Upper lobe of right lung (tissue), 1 donor: Measurements from ENCODE around the gene PHF21B. TPM values are rescaled to one million over a fixed set of nuclear protein-coding genes. Genes with fewer than 3 reads are reported as not detected.
A peak's percentile ranks its signal among the peaks of the same experiment; 100 is the strongest.

Source experiments
- ATAC-seq: fragments of 200-7000 bp; cut with Tn5 transposase; one replicate; pipeline ENCODE4 v1.9.1; 2020; ENCODE audit warnings: mild to moderate bottlenecking, moderate library complexity
- DNase-seq: peaks from one replicate; pipeline ENCODE4 v3.0.0-alpha.2; 2020
- H3K27ac ChIP-seq: fragments of 200-600 bp; one replicate; pipeline ENCODE4 v1.8.0; 2022
- H3K27me3 ChIP-seq: fragments of 200-600 bp; one replicate; pipeline ENCODE4 v1.8.0; 2022; ENCODE audit warnings: mild to moderate bottlenecking
- H3K36me3 ChIP-seq: fragments of 200-600 bp; one replicate; pipeline ENCODE4 v1.8.0; 2022
- H3K4me1 ChIP-seq: fragments of 200-600 bp; one replicate; pipeline ENCODE4 v1.8.0; 2022
- H3K4me3 ChIP-seq: fragments of 200-600 bp; one replicate; pipeline ENCODE4 v1.8.0; 2022; ENCODE audit warnings: mild to moderate bottlenecking
- H3K9me3 ChIP-seq: fragments of 200-600 bp; one replicate; pipeline ENCODE4 v1.8.0; 2022
- CTCF ChIP-seq: fragments of 200-600 bp; IDR thresholded peaks from one replicate; pipeline ENCODE4 v1.8.0; 2022; ENCODE audit warnings: antibody characterized with exemption
- intact Hi-C: fragments of 100-400 bp; cut with DNase I; formaldehyde crosslinking; loops from one replicate; pipeline ENCODE4 v1.11.0; 2022
- total RNA-seq: library from RNA; stranded (reverse); fragmentation: NEBNext Ultra II Directional; extraction: Animal tissue kit (Norgen Biotek cat#: 25700); gene quantifications from one replicate; pipeline ENCODE4 v1.2.1, GENCODE V29; 2021
- donor health status: DM: no; HTN: yes; CAD: no; lungs with severe emphysema.

Gene PHF21B
- total RNA-seq, 1 donor from 2014 or later, result 0.12 TPM

GRCh38 chr22:44887941-44888366 is 121.9 kb downstream of the PHF21B start:
- Histone ChIP-seq H3K9me3 (no peaks in the 10 kb centered on the region), H3K27ac (no peak overlapping the region), H3K4me3 (no peak overlapping the region), H3K4me1 (no peaks in the 10 kb centered on the region), H3K27me3 (no peaks in the 10 kb centered on the region), H3K36me3 (no peaks in the 10 kb centered on the region)
- peak; percentile 52 for DNase-seq
- no peak for ATAC-seq
- intact Hi-C loops, result no loop called here
- no peak for TF ChIP-seq CTCF

- no peak for ATAC-seq
- no peak for TF ChIP-seq CTCF
- intact Hi-C loops, result no loop called here
- no peaks in the 10 kb centered on the region for H3K36me3 ChIP-seq
- no peaks in the 10 kb centered on the region for H3K4me1 ChIP-seq
- H3K4me3 ChIP-seq, result no peak overlapping the region
- no peak overlapping the region for H3K27ac ChIP-seq
- H3K27me3 ChIP-seq, result no peaks in the 10 kb centered on the region
- DNase-seq, result peak; percentile 44
- no peaks in the 10 kb centered on the region for H3K9me3 ChIP-seq
These were observed 123.9 kb downstream of the PHF21B start for GRCh38 chr22:44885806-44886360.

- Histone ChIP-seq H3K4me1 (no peaks in the 10 kb centered on the region), H3K4me3 (no peak overlapping the region), H3K36me3 (no peaks in the 10 kb centered on the region), H3K27me3 (peaks cover 3% of the 10 kb centered on the region), H3K9me3 (no peaks in the 10 kb centered on the region), H3K27ac (no peak overlapping the region)
- DNase-seq (peak; percentile 52), ATAC-seq (no peak)
- intact Hi-C loops, result no loop called here
- TF ChIP-seq CTCF, result no peak
These were observed 124.6 kb downstream of the PHF21B start for GRCh38 chr22:44884968-44885805.

GRCh38 chr22:44884562-44884961 is 125.2 kb downstream of the PHF21B start:
- Histone ChIP-seq H3K36me3 (no peaks in the 10 kb centered on the region), H3K27ac (no peak overlapping the region), H3K27me3 (peaks cover 3% of the 10 kb centered on the region), H3K9me3 (no peaks in the 10 kb centered on the region), H3K4me1 (no peaks in the 10 kb centered on the region), H3K4me3 (no peak overlapping the region)
- intact Hi-C loops, result no loop called here
- TF ChIP-seq CTCF, result no peak
- ATAC-seq (no peak), DNase-seq (no peak)

- ATAC-seq (no peak), DNase-seq (peak; percentile 52)
- Histone ChIP-seq H3K4me3 (no peak overlapping the region), H3K36me3 (no peaks in the 10 kb centered on the region), H3K9me3 (no peaks in the 10 kb centered on the region), H3K27me3 (peaks cover 3% of the 10 kb centered on the region), H3K4me1 (no peaks in the 10 kb centered on the region), H3K27ac (no peak overlapping the region)
- TF ChIP-seq CTCF, result no peak
- intact Hi-C loops, result no loop called here
These were observed 126.8 kb downstream of the PHF21B start for GRCh38 chr22:44883011-44883421.
